Measurements from ENCODE around the gene WDFY2.

Gene WDFY2

DNA sequence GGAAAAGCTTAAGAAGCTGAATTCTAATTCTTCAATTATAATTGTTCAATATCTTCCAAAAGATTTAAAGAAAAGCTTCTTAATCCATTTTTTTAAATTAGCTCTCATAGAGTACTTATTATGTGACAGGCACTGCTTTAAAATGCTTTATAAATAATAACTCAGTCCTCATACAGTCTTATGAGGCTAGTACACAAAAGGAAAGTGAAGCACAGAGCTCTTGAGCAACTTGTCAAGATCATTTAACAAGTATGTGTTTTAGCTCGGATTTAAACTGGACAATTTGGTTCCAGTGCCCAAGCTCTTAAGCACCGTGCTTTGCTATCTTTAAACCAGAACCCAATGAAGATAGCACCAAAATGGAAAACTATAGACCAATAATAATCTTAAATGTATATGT, 113.6 kb downstream of the WDFY2 start:
- in situ Hi-C loops (cut with MboI; ENCODE audit: low sequenced_read_pairs), result no loop called here

DNA sequence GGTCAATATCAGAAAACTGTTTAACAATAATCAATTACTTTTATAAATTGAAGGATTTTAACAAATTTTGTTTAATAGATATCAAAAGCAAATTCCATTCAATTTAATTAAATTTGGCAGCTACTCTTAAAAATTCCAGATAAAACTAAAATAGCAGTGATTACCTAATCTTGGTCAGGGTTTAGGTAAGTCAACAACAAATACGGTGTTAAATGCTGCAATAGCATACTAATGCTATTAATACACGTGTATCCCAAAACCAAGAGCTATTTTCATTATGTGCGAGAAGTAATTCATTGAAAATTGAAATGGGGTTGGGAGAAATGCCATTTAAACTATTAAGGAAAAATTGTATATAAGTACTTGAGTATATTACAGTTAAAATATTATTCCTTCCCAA, 114.1 kb downstream of the WDFY2 start:
- in situ Hi-C loops (cut with MboI; ENCODE audit: low sequenced_read_pairs), result no loop called here

DNA sequence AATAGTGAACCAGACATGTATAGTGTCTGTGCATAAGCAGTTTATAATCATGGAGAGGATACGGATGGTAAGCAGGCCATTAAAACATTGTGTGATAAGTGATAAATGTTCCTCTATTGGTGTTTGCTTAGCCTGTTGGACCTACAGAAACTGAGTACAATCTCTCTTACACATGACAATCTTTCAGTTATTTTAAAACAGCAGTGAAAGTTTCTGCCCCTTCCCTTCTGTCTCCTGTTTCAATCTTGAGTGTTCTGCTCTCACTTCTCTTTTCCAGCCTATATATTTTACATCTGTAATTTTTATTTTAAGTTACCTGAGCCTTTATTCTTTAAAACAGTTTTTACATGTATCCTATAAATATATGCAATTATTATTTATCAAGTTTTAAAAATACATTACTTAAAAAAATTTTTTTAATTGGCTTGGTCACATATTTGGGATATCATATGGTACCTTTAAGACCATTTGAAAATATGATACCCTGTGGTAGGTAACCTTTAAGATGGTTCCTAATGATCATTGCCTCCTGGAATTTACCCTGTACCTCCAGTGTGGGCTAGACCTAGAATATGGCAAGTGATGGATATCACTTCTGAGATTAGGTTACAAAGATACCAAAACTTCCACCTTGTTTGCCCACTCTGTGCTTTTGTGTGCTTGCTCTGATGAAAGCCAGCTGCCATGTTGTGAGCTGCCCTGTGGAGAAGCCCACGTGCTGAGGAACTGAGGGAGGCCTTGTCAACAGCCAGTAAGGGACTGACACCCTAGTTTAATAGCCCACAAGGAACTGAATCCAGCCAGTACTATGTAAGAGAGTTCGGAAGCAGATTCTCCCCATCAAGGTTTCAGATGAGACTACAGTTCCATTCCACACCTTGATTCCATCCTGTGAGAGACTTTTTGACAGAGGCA, 120.4 kb downstream of the WDFY2 start:
- in situ Hi-C loops (cut with MboI; ENCODE audit: low sequenced_read_pairs), result no loop called here

DNA sequence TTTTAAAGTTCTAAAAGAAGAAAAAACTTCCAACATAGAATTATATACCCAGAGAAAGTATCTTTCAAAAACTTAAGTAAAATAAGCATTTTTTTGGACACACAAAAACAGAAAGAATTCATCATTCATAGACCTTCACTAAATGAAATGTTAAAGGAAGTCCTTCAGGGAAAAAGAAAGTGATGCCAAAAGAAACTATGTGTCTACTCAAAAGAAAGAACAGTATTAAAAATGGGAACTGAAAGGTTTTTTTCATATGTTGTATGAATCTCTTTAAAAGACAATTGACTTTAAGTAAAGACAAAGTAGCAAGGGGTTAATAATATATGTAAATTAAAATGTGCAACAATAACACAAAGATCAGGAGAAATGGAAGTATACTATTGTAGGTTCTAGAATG, 123.2 kb downstream of the WDFY2 start:
- in situ Hi-C loops (cut with MboI; ENCODE audit: low sequenced_read_pairs), result no loop called here

DNA sequence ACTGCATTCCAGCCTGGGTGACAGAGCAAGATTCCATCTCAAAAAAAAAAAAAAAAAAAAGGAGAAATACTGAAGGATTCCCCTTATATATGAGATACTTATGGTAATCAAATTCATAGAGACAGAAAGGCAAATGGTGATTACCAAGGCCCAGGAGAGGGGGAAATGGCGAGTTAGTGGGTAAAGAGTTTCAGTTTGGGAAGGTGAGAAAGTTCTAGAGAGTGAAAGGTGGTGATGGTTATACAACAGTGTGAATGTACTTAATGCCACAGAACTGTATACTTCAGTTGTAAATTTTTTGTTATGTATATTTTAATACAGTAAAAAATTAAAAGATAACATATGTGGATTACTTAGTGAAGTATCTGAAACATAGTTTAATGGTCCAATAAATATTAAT, 129.5 kb downstream of the WDFY2 start:
- in situ Hi-C loops (cut with MboI; ENCODE audit: low sequenced_read_pairs), result no loop called here

DNA sequence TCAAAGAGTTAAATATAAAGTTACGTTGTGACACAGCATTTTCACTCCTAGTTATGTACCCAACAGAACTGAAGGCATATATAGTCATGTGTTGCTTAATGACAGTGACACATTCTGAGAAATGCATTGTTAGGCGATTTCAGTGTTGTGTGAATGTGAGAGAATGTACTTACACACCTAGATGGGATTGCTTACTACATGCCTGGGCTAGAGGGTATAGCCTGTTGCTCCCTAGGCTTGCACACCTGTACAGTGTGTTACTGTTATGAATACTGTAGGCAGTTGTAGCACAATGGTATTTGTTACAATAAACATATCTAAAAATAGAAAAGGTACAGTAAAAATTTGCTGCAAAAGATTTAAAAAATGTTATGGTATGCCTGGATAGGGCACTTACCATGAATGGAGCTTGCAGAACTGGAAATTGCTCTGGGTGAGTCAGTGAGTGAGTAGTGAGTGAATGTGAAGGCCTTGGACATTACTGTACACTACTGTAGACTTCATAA, 130.5 kb downstream of the WDFY2 start:
- in situ Hi-C loops (cut with MboI; ENCODE audit: low sequenced_read_pairs), result no loop called here

DNA sequence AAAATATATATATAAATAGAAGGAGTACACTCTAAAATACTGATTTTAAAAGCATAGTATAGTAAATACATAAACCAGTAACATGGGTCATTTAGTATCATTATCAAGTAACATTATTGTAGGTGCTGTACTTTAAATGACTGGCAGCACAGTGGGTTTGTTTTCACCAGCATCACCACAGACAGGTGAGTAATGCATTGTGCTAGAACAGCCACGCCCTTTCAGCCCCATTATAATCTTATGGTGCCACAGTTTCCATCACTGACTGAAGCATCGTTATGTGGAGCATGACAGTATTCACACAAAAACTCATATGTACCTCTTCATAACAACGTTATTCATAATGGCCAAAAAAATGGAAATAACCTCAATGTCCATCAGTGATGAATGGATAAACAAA, 131.4 kb downstream of the WDFY2 start:
- in situ Hi-C loops (cut with MboI; ENCODE audit: low sequenced_read_pairs), result no loop called here

DNA sequence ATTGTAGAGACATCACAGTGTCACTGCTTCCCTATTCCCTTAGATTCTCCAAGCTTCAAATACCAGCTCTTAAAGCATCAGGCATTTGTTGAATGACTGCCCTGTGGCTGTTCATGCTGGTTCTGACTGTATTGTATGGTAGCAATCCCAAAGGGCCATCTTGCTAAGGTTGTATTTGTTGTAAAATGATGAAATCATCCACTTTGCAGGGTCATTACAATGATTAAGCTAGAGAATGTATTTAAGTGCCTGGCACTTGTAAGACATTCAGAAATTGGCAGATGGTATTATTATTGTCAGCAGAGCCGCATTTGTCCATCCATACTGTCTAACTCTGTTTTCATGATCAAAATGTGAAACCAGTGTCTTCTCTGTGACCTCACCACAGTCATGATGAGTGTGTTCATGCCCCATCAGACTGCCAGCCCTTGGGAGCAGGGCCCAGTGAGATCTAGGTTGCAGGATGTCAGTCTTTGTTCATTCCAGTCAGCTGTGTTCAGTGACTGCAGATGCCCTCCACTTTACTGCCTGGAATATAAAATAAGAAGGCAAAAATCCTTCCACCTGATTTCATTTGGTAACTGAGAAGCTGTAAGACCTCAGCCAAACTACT, 133.6 kb downstream of the WDFY2 start:
- in situ Hi-C loops (cut with MboI; ENCODE audit: low sequenced_read_pairs), result no loop called here

DNA sequence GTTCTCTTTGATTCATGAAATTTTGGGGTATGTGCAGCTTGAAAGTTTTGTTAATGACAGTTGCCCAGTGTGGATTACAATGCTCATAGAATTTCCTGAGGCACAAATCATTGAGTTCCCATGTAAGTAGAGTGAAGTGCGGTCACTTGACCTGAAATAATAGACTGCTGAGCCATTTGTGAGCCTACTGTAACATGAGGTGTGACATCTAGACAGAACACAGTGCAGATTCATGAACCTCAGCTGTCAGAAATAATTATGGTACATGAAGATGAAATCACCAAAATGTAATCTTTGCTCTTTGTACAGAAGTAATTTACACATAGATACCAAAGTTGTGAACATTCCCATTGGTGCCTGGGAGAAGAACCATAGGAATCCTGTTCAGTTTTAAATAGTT, 135.1 kb downstream of the WDFY2 start:
- in situ Hi-C loops (cut with MboI; ENCODE audit: low sequenced_read_pairs), result no loop called here

DNA sequence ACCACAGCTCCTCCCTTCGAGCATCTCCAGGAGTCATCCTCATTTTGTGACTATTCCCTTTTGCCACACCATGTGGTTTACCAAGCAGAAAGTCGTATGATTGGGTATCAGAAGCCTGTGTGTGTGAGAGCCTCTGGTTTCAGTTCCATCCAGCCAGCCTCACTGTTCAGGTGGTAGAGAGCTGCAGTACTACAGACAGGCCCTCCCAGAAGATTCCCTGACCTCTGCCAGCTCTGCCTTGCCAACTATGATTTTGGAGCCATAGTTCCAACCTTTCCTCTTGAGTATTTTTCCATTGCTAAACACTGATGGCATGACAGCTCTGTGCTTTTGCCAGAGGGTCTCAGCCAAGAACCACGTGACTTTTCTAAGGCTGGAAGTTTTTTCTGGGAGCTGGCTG, 137.2 kb downstream of the WDFY2 start:
- in situ Hi-C loops (cut with MboI; ENCODE audit: low sequenced_read_pairs), result no loop called here

DNA sequence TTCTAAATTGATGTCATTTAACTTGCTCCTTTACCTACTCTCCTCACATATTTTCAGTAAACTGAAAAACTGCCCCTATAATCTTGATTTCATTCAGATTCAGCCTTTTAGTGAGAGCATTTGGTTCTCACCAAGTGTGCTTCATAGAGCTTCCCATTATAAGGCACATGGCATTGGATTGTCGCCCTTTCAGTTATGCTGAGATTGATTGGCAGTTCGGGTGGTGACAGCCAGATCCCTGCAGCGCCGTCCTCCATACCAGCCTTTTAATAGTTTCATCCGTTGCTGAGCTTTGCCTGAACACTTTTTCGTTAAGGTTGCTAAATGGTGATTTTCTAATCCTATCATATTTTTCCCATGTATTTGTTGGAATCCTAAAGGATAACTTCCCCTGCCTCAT, 139.3 kb downstream of the WDFY2 start:
- in situ Hi-C loops (cut with MboI; ENCODE audit: low sequenced_read_pairs), result no loop called here

DNA sequence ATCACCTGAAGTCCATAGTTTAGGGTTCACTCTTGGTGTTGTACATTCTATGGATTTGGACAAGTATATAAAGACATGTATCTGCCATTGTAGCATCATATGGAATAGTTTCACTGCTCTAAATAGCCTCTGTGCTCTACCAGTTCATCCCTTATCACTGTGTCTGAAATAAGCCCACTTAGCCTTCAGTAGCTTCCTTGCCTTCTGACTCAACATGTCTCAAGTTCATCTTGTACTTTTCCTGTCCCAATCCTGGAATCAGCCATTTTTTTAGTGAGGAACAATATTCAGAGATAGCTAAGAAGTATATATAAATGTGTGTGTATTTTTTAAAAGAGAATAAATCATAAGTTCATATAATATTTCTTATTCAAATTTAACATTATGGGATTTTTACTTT, 140.5 kb downstream of the WDFY2 start:
- in situ Hi-C loops (cut with MboI; ENCODE audit: low sequenced_read_pairs), result no loop called here

DNA sequence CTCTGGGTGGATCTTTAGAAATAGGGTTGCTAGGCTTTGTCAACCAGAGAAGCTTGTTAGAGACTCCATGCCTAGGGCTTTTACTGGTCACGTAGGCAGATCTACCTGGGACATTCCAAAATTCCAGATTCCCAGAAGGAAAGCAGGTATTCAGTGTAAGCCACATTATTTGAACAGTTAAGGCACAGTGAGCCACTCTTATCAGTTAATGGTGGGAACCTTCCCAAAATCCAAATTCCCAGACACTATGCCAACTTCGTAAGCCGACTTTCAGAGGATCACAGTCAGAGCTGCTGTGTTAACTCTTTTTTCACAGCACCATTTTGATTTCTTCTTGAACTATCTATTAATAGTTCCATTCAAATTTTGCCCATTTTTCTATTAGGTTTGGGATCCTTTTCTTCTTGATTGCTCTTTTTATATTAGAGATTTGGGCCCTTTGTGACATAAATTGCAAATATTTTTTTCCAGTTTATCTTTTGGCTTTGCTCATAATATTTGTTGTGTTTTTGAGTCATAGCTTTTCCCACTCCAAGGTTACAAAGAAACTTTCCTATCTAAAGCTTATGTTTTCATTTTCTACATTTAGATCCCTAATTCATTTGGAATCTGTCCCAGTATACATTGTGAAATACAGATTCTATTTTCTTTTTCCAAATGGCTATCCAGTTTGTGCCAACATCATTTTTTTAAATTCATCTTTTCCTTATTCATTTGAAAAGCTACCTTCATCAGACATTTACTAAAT, 142.4 kb downstream of the WDFY2 start:
- in situ Hi-C loops (cut with MboI; ENCODE audit: low sequenced_read_pairs), result no loop called here

DNA sequence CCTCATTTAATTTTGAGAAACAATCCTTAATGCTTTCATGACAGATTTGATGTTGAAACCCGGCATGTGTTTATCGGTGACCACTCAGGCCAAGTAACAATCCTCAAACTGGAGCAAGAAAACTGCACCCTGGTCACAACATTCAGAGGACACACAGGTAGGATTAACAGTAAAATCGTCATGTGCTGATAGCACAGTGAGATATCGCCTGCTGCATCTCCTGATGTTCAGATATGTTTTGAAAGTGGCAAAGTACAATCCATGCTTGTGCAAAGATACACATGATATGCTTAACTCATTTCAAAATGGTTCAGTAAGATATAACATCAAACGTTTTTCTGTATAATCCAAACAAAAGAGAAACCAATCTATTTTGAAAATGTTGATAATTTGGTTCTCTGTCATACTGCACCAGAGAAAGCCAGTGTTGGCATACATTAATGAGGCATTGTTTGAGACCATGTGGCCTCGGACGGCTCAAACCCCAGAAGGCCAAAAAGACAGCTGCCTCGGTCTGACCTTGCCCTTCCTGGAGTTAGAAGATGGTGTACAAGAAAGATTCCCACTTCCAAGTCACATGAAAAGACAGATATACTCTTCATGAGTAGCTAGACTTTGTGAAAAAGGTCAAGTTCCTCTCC, 143.5 kb downstream of the WDFY2 start:
- in situ Hi-C loops (cut with MboI; ENCODE audit: low sequenced_read_pairs), result no loop called here

DNA sequence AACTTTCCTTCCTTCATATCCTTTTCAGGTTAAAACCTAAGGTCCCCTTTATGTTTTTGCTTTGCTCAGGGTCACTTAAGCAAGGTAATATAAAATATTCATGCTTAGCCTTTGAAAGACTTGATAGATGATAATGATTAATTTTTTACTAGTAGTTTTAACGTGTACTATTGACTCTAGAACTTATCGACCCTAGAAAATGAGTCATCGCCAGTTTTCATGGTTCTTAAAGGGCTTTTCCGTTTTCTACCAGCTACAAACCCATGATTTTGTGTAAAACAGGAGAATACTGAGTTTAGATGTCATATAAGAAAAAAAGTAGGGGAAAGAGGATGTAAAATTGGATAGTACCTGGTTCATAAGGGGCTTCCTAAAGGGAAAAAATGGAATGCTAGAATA, 144.0 kb downstream of the WDFY2 start:
- in situ Hi-C loops (cut with MboI; ENCODE audit: low sequenced_read_pairs), result no loop called here

DNA sequence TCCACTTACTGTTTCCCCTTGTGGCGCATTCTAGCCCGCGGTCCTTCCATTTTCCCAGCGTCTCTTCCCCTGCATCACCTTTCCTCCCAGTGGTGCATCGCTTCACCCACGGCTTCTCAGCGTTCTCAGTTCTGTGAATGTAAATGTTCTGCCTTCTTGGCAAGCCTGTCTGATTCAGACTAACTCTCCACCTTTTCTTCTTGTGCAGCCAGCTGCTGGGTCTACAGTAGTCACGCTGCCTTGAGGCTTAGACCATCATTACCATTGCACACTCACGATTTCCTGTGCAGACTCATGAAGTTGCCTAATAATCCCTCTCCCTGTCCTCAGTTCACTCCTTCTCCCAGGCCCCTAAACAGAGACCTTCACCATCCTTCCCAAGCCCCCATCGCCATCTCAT, 144.7 kb downstream of the WDFY2 start:
- in situ Hi-C loops (cut with MboI; ENCODE audit: low sequenced_read_pairs), result no loop called here

DNA sequence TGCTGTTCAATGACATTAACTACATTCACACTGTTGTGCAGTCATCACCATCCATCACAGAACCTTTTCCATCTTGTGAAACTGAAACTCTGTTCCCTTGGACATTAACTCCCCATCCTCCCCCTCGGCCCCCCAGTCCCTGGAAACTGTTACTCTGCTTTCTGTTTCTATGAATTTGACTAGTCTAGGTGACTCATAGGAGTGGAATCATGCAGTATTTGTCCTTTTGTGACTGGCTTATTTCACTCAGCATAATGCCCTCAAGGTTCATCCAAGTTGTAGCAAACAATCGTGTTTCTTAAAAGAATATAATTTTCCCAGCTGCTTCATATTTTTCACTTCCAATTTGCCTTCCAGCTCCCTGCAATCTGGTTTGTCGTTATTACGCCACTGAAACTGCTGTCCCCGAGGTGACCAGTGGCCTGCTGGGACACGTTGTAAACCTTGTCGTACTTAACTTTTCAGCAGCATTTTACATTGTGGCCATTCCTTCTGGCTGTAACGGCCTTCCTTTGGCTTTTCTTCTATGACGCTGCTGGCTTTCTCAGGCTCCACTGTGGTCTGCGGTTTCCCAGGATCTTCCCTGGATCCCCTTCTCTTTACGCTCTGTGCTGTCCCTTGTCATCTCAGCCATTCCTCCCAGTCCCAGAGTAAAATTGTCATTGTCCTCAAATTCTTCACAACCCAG, 145.7 kb downstream of the WDFY2 start:
- in situ Hi-C loops (cut with MboI; ENCODE audit: low sequenced_read_pairs), result no loop called here

DNA sequence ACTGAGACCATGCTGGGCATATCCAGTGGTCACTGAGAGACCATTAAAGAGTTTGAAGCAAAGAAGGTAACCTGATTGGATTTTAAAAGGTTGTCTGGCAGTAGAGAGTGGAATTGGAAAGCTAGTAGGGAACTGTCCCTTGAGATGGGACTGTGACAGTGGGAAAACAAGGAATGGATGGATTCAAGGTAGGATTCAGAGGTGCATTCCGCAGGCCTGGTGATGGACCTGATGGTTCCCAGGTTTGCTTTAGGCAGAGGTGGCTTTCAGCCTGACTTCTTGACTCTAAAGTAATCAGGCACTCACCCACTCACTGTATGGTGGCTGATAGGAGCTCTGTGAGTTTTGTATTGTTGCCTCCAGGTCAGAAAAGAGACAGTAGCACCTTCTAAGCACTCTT, 146.7 kb downstream of the WDFY2 start:
- in situ Hi-C loops (cut with MboI; ENCODE audit: low sequenced_read_pairs), result no loop called here

DNA sequence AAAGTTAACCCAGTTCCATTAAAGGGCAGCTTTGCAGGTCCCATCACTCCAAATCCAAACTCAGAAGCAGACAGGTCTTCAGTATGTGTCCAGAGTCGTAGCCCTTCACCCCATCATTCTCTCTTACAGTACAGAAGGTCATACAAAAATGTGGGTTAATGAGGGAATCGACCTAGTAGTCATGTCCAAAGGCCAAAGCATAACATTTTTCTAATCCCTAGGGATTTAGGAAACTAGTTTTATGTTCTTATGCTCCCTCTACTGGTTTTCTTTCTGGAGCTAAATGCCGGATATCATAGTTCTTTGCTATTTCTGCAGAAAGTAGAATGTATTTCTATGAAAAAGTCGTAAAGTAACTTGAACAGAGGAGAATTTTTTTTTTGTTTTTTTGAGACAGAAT, 147.5 kb downstream of the WDFY2 start:
- in situ Hi-C loops (cut with MboI; ENCODE audit: low sequenced_read_pairs), result no loop called here
